Chondrocyte (in vitro differentiated cells): ENCODE measurements around the gene MAP2K7. TPM values are rescaled to one million over a fixed set of nuclear protein-coding genes. Genes with fewer than 3 reads are reported as not detected.

Experiments
- DNase-seq: peaks from one replicate; pipeline ENCODE4 v3.0.0; 2021; ENCODE audit warnings: mixed read lengths, low spot score
- H3K27ac Mint-ChIP-seq: one replicate; pipeline ENCODE4 v1.8.0; 2021; ENCODE audit warnings: mild to moderate bottlenecking, moderate library complexity, mixed read lengths; ENCODE audit not compliant: unreplicated experiment
- H3K27me3 Mint-ChIP-seq: 2 replicates; pipeline ENCODE4 v1.8.0; 2021; ENCODE audit warnings: low read depth, mixed read lengths
- H3K36me3 Mint-ChIP-seq: 2 replicates; pipeline ENCODE4 v1.8.0; 2021; ENCODE audit warnings: low read depth, mixed read lengths
- H3K4me1 Mint-ChIP-seq: 2 replicates; pipeline ENCODE4 v1.8.0; 2021; ENCODE audit warnings: low read depth, mild to moderate bottlenecking, mixed read lengths
- H3K4me3 Mint-ChIP-seq: one replicate; pipeline ENCODE4 v1.8.0; 2021; ENCODE audit warnings: mild to moderate bottlenecking, moderate library complexity, mixed read lengths; ENCODE audit not compliant: unreplicated experiment
- H3K9me3 Mint-ChIP-seq: 2 replicates; pipeline ENCODE4 v1.8.0; 2021; ENCODE audit warnings: low read depth, mixed read lengths
- CTCF ChIP-seq: fragments of 200-600 bp; sonication (generic); IDR thresholded peaks from 2 replicates; pipeline ENCODE4 v1.5.0; 2021; ENCODE audit warnings: antibody characterized with exemption, mild to moderate bottlenecking, moderate library complexity
- total RNA-seq: library from RNA; stranded (reverse); gene quantifications from 3 replicates; pipeline ENCODE4 v1.2.1, GENCODE V29; 2021

Gene MAP2K7
- total RNA-seq, 1 donor from 2014 or later: 24.4 TPM

- no peaks in the 10 kb centered on the region for H3K9me3 Mint-ChIP-seq
- H3K4me1 Mint-ChIP-seq: peaks cover 30% of the 10 kb centered on the region
- H3K27ac Mint-ChIP-seq: no peak overlapping the region
- peak overlapping the region; percentile 38 for H3K4me3 Mint-ChIP-seq
- TF ChIP-seq CTCF: no peak
- H3K27me3 Mint-ChIP-seq: no peaks in the 10 kb centered on the region
- H3K36me3 Mint-ChIP-seq: peaks cover 11% of the 10 kb centered on the region
- DNase-seq: no peak
Observed at GRCh38 chr19:7940841-7941240, 37.2 kb downstream of the MAP2K7 start.

- no peaks in the 10 kb centered on the region for H3K27me3 Mint-ChIP-seq
- peaks cover 30% of the 10 kb centered on the region for H3K4me1 Mint-ChIP-seq
- peaks cover 11% of the 10 kb centered on the region for H3K36me3 Mint-ChIP-seq
- no peaks in the 10 kb centered on the region for H3K9me3 Mint-ChIP-seq
- H3K4me3 Mint-ChIP-seq: peak overlapping the region; percentile 95
- no peak for DNase-seq
- peak overlapping the region; percentile 45 for H3K27ac Mint-ChIP-seq
- no peak for TF ChIP-seq CTCF
Observed at GRCh38 chr19:7941895-7942596, 38.4 kb downstream of the MAP2K7 start.

- no peaks in the 10 kb centered on the region for H3K27me3 Mint-ChIP-seq
- DNase-seq: no peak
- H3K36me3 Mint-ChIP-seq: peaks cover 9% of the 10 kb centered on the region
- H3K4me3 Mint-ChIP-seq: peak overlapping the region; percentile 95
- peaks cover 30% of the 10 kb centered on the region for H3K4me1 Mint-ChIP-seq
- no peak for TF ChIP-seq CTCF
- no peaks in the 10 kb centered on the region for H3K9me3 Mint-ChIP-seq
- peak overlapping the region; percentile 99 for H3K27ac Mint-ChIP-seq
Observed at GRCh38 chr19:7942981-7943443, 39.3 kb downstream of the MAP2K7 start.

- no peaks in the 10 kb centered on the region for H3K9me3 Mint-ChIP-seq
- peak within 1 kb of the TSS; percentile 95 for H3K4me3 Mint-ChIP-seq
- peak within 1 kb of the TSS; percentile 99 for H3K27ac Mint-ChIP-seq
- H3K4me1 Mint-ChIP-seq: peaks cover 30% of the 10 kb centered on the region
- H3K27me3 Mint-ChIP-seq: no peaks in the 10 kb centered on the region
- peak; percentile 99 for DNase-seq
- peaks cover 9% of the 10 kb centered on the region for H3K36me3 Mint-ChIP-seq
- no peak for TF ChIP-seq CTCF
Observed at GRCh38 chr19:7943444-7944176, 39.9 kb downstream of the MAP2K7 start, which contains the start of gene TIMM44. TSS of gene TIMM44 (minus strand) at chr19:7943666. CDS start at chr19:7943651, 15 bp downstream.

- H3K9me3 Mint-ChIP-seq: no peaks in the 10 kb centered on the region
- no peak for DNase-seq
- H3K27me3 Mint-ChIP-seq: no peaks in the 10 kb centered on the region
- TF ChIP-seq CTCF: peak; percentile 99
- H3K36me3 Mint-ChIP-seq: peaks cover 6% of the 10 kb centered on the region
- H3K4me1 Mint-ChIP-seq: peaks cover 30% of the 10 kb centered on the region
- H3K27ac Mint-ChIP-seq: peak overlapping the region; percentile 99
- peak overlapping the region; percentile 95 for H3K4me3 Mint-ChIP-seq
Observed at GRCh38 chr19:7944177-7944761, 40.6 kb downstream of the MAP2K7 start.
